GM12873 (cell line): ENCODE measurements around the gene TMEM235.

Experiments used
- CTCF ChIP-seq: IDR thresholded peaks from 2 replicates; pipeline ENCODE4 v1.5.1; 2012; ENCODE audit warnings: low read depth, mild to moderate bottlenecking, moderate library complexity, low read length, control low read depth; ENCODE audit not compliant: insufficient read depth; ENCODE audit errors: missing control alignments

Gene TMEM235

GRCh38 chr17:78268951-78269905, 37.8 kb downstream of the TMEM235 start:
- no peak for TF ChIP-seq CTCF

- no peak for TF ChIP-seq CTCF
Observed at GRCh38 chr17:78269955-78270381, 38.5 kb downstream of the TMEM235 start.

GRCh38 chr17:78271419-78272170, 40.2 kb downstream of the TMEM235 start:
- no peak for TF ChIP-seq CTCF

GRCh38 chr17:78272181-78272913, 40.9 kb downstream of the TMEM235 start:
- no peak for TF ChIP-seq CTCF

- TF ChIP-seq CTCF, result no peak
Observed at GRCh38 chr17:78272914-78273258, 41.5 kb downstream of the TMEM235 start.

- TF ChIP-seq CTCF, result no peak
Observed at GRCh38 chr17:78273813-78274212, 42.4 kb downstream of the TMEM235 start.

GRCh38 chr17:78275355-78275754, 43.9 kb downstream of the TMEM235 start:
- TF ChIP-seq CTCF, result no peak
